Measurements from ENCODE around the gene INPP4B.

- no peak for TF ChIP-seq POLR2AphosphoS5 (IDR thresholded peaks at IDR 0.05; ENCODE audit: low read depth, low read length)
- no peak for TF ChIP-seq POLR2A (IDR thresholded peaks at IDR 0.05; ENCODE audit: low read depth, low read length)
- TF ChIP-seq TAF1 (IDR thresholded peaks at IDR 0.05; ENCODE audit: low read depth, low read length): no peak
Observed at GRCh38 chr4:142356801-142357200, 489.3 kb downstream of the INPP4B start.

Data from GM12891 (cell line).